NCI-H2227 treated with DMSO at 0.1 percent for 48 hours (cell line): ENCODE data around the gene HEXB.
"Not testable (repeated sequence)": the region's sequence is repeated elsewhere in the genome, so short reads cannot be mapped to it uniquely, and the experiment has no call there.

Experiments used
- DNase-seq: peaks from one replicate; lab custom pipeline; 2025; lab: John Stamatoyannopoulos, UW

Gene HEXB

GRCh38 chr5:74659172-74659571, 25.9 kb upstream of the HEXB start:
- DNase-seq: no peak

GRCh38 chr5:74660140-74660539, 24.9 kb upstream of the HEXB start:
- DNase-seq: no peak

- DNase-seq: no peak
Observed at GRCh38 chr5:74660873-74661272, 24.2 kb upstream of the HEXB start.

- no peak for DNase-seq
Observed at GRCh38 chr5:74664551-74664950, 20.5 kb upstream of the HEXB start.

GRCh38 chr5:74665273-74665672, 19.8 kb upstream of the HEXB start:
- DNase-seq: no peak

- DNase-seq: no peak
Observed at GRCh38 chr5:74665816-74666215, 19.2 kb upstream of the HEXB start.

- DNase-seq: no peak
Observed at GRCh38 chr5:74667396-74667795, 17.6 kb upstream of the HEXB start.

- no peak for DNase-seq
Observed at GRCh38 chr5:74669821-74670220, 15.2 kb upstream of the HEXB start.

GRCh38 chr5:74670396-74671038, 14.5 kb upstream of the HEXB start:
- DNase-seq: no peak

GRCh38 chr5:74672215-74672877, 12.7 kb upstream of the HEXB start:
- DNase-seq: no peak

- DNase-seq: no peak
Observed at GRCh38 chr5:74673011-74673790, 11.8 kb upstream of the HEXB start.

- DNase-seq: not testable (repeated sequence)
Observed at GRCh38 chr5:74676466-74676865, 8.6 kb upstream of the HEXB start.

GRCh38 chr5:74678123-74678522, 6.9 kb upstream of the HEXB start:
- DNase-seq: not testable (repeated sequence)

GRCh38 chr5:74679300-74679699, 5.7 kb upstream of the HEXB start:
- DNase-seq: not testable (repeated sequence)

GRCh38 chr5:74679966-74680365, 5.1 kb upstream of the HEXB start:
- no peak for DNase-seq

- no peak for DNase-seq
Observed at GRCh38 chr5:74685979-74686631, 1.1 kb downstream of the HEXB start.

GRCh38 chr5:74686962-74687751, 2.1 kb downstream of the HEXB start:
- DNase-seq: no peak

GRCh38 chr5:74693191-74693590, 8.2 kb downstream of the HEXB start:
- DNase-seq: no peak

GRCh38 chr5:74717596-74717995, 32.6 kb downstream of the HEXB start:
- DNase-seq: no peak

GRCh38 chr5:74722271-74722670, 37.2 kb downstream of the HEXB start:
- DNase-seq: no peak

- no peak for DNase-seq
Observed at GRCh38 chr5:74725331-74725730, 40.3 kb downstream of the HEXB start.

GRCh38 chr5:74736759-74737158, 51.7 kb downstream of the HEXB start:
- no peak for DNase-seq
